ENCODE results near the gene RHBDL1. TPM values are rescaled to one million over a fixed set of nuclear protein-coding genes. Genes with fewer than 3 reads are reported as not detected.
A peak's percentile ranks its signal among the peaks of the same experiment; 100 is the strongest.

RHBDL1 gene
- total RNA-seq, 4 donors from 2014 or later = 1.1 to 1.5 (median 1.3) TPM; not detected in 1

DNA sequence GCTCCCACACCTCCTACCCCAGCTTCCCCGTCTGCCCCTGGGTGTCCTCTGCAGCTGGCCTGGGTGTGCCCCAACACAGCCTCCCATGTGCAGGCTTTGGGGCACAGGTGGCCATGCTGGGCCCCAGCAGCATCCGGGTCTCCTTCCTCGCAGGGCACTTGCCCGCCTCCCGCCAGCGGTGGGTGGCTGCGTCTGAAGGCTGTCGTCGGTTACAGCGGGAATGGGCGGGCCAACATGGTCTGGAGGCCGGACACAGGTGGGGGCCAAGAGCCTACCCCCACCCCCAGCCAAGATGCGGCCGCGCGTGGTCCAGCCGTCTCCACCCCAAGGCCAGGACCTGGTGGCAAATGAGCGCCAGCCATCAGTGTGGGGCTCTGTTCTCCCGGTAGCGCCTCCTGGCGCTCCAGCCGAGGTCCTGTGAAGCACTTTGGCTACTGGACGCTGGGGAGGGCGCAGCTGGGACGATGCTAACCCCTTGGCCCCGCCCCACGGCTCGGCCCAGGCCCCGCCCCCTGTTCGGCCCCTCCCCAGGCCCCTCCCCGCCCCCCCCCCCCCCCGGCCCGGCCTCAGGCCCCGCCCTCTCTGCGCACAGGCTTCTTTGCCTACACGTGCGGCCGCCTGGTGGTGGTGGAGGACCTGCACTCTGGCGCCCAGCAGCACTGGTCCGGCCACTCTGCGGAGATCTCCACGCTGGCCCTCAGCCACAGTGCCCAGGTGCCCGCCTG is 14.8 kb upstream of the RHBDL1 start:
- Histone ChIP-seq H3K4me1 (peaks cover 0 to 24% (median 12%) of the 10 kb centered on the region in 3 donors), H3K36me3 (peaks cover 0 to 33% of the 10 kb centered on the region in 2 donors), H3K4me3 (peak overlapping the region in 1 of 2 donors; percentile 43), H3K27me3 (no peaks in the 10 kb centered on the region), H3K27ac (peak overlapping the region; percentile 31 to 91 (median 84)), H3K9me3 (no peaks in the 10 kb centered on the region)
- WGBS, 2 donors (ENCODE audit: low coverage in 1 of 2) = no CpG with 5 or more reads among the region's 43 CpGs
- TF ChIP-seq, protein P1, sequence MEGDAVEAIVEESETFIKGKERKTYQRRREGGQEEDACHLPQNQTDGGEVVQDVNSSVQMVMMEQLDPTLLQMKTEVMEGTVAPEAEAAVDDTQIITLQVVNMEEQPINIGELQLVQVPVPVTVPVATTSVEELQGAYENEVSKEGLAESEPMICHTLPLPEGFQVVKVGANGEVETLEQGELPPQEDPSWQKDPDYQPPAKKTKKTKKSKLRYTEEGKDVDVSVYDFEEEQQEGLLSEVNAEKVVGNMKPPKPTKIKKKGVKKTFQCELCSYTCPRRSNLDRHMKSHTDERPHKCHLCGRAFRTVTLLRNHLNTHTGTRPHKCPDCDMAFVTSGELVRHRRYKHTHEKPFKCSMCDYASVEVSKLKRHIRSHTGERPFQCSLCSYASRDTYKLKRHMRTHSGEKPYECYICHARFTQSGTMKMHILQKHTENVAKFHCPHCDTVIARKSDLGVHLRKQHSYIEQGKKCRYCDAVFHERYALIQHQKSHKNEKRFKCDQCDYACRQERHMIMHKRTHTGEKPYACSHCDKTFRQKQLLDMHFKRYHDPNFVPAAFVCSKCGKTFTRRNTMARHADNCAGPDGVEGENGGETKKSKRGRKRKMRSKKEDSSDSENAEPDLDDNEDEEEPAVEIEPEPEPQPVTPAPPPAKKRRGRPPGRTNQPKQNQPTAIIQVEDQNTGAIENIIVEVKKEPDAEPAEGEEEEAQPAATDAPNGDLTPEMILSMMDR (IDR thresholded peaks at IDR 0.05) = peak in 3 of 4 experiments; percentile 72 to 76 (median 74)
- no peak for TF ChIP-seq POLR2A (IDR thresholded peaks at IDR 0.05)
- peak; percentile 87 for ATAC-seq

DNA sequence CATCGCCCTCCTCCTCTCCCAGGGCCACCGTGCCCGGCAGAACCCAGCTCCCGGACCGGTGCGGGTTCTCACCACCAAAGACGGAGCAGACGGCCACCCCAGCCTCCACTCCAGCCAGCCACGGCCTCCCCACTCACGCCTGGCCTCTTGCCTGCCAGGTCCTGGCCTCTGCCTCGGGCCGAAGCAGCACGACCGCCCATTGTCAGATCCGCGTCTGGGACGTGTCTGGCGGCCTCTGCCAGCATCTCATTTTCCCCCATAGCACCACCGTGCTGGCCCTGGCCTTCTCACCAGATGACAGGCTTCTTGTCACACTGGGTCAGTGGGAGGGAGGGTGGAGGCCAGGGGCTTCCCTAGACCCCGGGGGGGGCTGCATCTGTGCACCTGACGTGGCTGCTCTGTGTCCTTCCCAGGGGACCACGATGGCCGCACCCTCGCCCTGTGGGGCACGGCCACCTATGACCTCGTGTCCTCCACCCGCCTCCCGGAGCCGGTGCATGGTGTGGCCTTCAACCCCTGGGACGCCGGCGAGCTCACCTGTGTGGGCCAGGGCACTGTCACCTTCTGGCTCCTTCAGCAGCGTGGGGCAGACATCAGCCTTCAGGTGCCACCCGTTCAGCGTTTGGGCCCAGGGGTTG is 14.2 kb upstream of the RHBDL1 start:
- no peaks in the 10 kb centered on the region for H3K9me3 ChIP-seq
- peak overlapping the region in 1 of 2 donors; percentile 43 for H3K4me3 ChIP-seq
- 90% methylated on average over 4 of the region's 35 CpGs; no CpG with 5 or more reads in 1 of the 2 donors for WGBS, 2 donors (ENCODE audit: low coverage in 1 of 2)
- H3K27me3 ChIP-seq = no peaks in the 10 kb centered on the region
- ATAC-seq = peak; percentile 1
- peaks cover 0 to 24% (median 12%) of the 10 kb centered on the region in 3 donors for H3K4me1 ChIP-seq
- peaks cover 0 to 27% of the 10 kb centered on the region in 2 donors for H3K36me3 ChIP-seq
- TF ChIP-seq POLR2A (IDR thresholded peaks at IDR 0.05) (no peak), EP300 (IDR thresholded peaks at IDR 0.05) (no peak), POLR2AphosphoS5 (IDR thresholded peaks at IDR 0.05) (no peak)
- TF ChIP-seq, protein P1 (IDR thresholded peaks at IDR 0.05) = no peak
- H3K27ac ChIP-seq = peak overlapping the region; percentile 11 to 84 (median 82)

DNA sequence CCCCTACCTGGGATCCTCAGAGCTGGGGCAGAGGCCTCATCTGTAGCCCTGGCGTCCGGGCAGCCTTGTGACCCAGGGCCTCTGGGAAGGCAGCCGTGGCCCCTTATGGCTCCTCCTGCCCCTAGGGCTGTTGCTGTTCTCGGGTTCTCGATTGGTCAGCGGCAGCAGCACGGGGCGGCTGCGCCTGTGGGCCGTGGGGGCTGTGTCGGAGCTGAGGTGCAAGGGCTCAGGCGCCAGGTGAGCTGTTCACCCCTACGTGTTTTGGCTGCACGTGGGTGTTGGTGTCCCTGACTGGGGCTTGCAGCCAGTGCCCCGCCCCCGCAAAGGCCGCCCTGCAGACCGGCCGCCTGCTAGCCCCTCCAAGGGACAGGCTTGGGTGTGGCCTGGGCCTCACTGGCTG is 13.4 kb upstream of the RHBDL1 start:
- no peak for ATAC-seq
- H3K9me3 ChIP-seq = no peaks in the 10 kb centered on the region
- H3K36me3 ChIP-seq = peaks cover 0 to 19% of the 10 kb centered on the region in 2 donors
- TF ChIP-seq, protein P1 (IDR thresholded peaks at IDR 0.05) = no peak
- TF ChIP-seq EP300 (IDR thresholded peaks at IDR 0.05) (no peak), POLR2AphosphoS5 (IDR thresholded peaks at IDR 0.05) (no peak), POLR2A (IDR thresholded peaks at IDR 0.05) (no peak)
- H3K27me3 ChIP-seq = no peaks in the 10 kb centered on the region
- H3K4me3 ChIP-seq = no peak overlapping the region
- WGBS, 2 donors (ENCODE audit: low coverage in 1 of 2) = no CpG with 5 or more reads among the region's 19 CpGs
- H3K27ac ChIP-seq = no peak overlapping the region
- peaks cover 0 to 27% (median 12%) of the 10 kb centered on the region in 3 donors for H3K4me1 ChIP-seq

DNA sequence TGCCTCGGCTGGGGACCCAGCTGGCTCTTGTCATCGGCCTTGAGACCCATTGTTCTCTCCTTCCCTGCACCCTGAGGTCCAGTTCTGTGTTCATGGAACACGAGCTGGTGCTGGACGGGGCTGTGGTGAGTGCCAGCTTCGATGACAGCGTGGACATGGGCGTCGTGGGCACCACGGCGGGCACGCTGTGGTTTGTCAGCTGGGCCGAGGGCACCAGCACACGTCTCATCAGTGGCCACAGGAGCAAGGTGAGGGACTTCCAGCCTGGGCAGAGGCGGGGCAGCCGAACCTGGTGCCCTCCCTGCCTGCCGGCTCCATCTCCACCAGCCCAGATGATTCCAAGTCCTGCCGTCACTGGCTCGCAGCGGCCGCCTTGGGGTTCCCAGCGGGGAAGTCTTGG is 12.9 kb upstream of the RHBDL1 start:
- Histone ChIP-seq H3K4me1 (peaks cover 0 to 32% (median 12%) of the 10 kb centered on the region in 3 donors), H3K36me3 (peaks cover 0 to 14% of the 10 kb centered on the region in 2 donors), H3K27me3 (no peaks in the 10 kb centered on the region), H3K9me3 (no peaks in the 10 kb centered on the region), H3K4me3 (no peak overlapping the region), H3K27ac (no peak overlapping the region)
- 93% methylated on average over 3 of the region's 21 CpGs; no CpG with 5 or more reads in 1 of the 2 donors for WGBS, 2 donors (ENCODE audit: low coverage in 1 of 2)
- no peak for ATAC-seq
- TF ChIP-seq, protein P1 (IDR thresholded peaks at IDR 0.05) = no peak
- no peak for TF ChIP-seq EP300 (IDR thresholded peaks at IDR 0.05)
- no peak for TF ChIP-seq POLR2A (IDR thresholded peaks at IDR 0.05)
- no peak for TF ChIP-seq POLR2AphosphoS5 (IDR thresholded peaks at IDR 0.05)
